GM19455 (cell line): Measurements from ENCODE around the gene AMT.
"Not testable (repeated sequence)": the region's sequence is repeated elsewhere in the genome, so short reads cannot be mapped to it uniquely, and the experiment has no call there.

Experiments used
- ATAC-seq: cut with Tn5 transposase; IDR thresholded peaks from one replicate; pipeline ENCODE4 v1.9.1; 2021; ENCODE audit not compliant: unreplicated experiment

The AMT gene

DNA sequence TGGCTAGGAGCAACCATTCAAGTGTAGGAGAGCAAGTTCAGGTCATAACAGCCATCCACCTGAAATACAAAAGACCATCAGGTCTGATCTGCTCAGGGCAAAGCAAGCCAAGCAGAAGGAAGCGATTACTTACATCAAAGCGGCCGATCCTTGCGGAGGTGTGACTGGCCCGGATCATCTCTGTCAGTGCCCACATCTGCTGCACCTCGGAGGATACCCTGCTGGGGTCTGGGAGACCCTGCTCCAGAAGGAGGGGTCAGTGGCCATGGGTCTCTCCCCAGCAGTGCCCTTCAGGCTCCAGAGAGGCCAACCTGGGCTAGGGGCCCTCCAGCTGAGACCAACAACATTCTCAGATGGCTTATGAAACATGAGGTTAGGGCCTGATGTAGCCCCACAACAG is 2.5 kb upstream of the AMT start:
- ATAC-seq, result no peak

DNA sequence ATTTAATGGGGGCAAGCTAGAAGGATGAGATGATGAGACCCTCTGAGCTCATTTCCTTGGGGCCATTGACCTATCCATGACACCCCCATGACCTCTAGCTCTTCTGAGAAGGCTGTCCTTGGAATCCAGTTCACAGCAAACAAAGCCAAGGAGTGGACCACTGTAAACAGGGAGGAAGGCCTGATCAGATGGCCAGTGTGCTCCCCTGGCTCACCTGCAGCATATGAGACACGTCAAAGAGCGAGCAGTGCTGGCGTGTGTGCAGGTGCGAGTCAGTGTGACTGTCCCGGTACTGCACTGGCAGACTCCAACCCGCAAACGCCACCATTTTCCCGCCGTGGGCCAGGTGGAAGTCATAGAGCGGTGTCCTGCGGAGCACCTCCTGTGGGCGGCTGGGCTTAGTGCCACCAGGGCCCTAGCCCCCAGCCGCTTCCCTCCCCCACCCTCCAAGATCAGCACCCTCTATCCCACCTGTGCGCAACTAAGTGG is 339 bp downstream of the AMT start:
- ATAC-seq, result no peak

DNA sequence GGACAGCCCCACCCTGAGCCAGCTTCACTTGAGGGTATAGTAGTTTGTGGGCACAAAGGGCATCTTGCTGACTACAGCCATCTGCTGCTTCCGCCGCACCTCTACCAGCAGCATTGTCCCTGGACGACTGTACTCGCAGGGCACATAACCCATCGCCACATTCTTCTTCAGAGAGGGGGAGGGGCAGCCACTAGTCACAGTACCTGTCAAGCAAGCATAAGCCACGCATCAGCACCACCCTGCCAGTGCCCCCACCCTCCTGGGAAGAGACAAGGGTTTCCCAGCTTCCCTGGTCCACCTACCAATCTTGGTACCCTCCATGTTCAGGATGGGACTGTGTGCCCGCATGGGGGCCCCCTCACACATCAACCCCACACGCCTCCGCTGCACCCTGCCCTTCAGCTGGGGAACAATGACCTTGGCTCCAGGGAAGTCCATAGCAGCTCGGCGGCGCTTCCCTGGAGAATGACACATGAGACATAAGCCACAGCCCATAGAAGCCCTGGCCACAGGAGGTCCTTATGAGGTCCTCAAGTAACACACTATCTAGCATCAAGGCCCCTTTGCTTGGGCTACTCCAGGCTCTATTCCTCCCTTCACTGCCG is 4.7 kb downstream of the AMT start:
- ATAC-seq, result no peak

DNA sequence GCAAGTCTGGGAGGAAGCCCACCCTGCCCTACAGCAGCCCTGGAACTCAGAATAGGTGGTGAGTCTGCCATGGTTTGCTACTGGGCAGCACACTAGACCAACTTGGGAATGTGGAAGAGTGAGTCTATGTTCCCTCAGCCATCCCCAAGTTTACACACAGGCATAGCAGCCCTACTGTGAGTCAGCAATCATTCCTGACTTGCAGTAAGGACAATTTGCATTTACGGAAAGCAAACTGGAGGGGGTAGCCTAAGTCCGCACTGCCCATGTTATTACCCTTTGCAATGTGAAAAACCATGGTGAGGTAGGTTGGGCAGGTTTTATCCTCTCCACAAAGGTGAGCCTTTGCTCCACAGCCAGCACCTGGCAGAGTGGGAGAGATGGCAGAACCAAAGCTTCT is 5.4 kb downstream of the AMT start:
- no peak for ATAC-seq

DNA sequence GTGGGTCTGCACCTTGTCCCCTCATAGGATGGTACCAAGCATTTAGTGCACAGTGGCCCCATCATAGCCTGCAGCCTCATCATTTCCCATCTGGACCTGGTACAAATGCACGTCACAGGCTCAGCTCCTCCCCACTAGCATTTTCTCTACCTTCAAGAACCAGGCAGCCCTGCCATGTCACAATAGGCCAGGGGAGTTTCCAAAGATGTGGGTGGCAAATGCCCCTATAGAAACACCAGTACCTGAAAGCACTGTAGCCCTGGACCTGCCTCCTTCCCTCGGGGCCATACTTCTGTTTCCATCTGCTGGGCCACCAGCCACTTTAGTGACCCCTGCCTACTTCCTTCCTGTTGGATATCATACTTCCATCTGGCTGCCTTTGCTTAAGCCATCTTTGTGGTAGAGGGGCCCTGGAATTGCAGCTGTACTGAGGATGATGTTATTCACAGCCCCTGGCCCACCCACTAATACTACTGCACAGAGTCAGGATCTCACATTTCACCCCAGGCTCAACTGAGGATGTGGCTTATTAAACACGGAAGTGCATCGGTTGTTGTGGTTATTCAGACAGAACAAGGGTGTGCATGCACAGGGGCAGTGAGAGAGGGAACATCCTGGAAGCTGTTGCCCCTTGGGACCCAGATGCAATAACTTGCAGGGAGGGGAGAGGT is 6.2 kb downstream of the AMT start:
- ATAC-seq, result no peak

DNA sequence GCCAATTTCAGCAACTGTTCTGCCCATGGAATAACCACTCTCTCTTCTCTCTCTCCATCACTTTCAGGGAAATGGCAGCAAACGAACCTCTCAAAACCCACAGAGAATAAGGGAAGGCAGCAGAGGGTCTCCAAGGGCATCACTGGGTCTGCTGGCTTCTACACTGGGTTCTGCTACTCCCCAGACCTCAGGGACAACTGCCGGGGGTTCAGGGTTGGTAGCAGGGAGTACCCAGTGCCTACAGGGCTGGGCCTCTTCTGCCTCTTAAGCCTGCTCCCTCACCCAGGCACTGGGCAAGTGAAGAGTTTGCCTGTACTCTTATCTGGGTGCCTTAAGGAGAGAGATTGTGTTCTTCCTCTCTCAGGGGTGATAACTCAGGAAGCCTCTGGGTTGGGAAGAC is 7.5 kb downstream of the AMT start:
- ATAC-seq, result no peak

DNA sequence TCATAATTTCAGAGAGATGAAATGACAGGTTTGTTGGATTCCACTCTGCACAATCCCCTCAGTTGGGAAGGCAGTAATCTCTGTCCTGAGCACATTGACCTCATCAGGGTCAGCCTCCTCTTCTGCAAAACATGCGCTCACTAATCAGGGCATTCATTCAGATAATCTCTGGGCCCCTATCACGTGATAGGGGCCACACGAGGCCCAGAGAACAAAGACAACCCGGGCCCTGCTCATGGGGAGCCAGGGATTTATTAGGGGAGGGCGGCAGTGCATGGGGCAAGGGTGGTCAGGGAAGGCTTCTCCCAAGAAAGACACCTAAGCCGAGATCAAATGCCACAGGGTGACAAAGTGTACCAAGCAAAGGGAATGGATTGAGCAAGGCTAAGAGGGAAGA is 8.9 kb downstream of the AMT start:
- ATAC-seq, result no peak

DNA sequence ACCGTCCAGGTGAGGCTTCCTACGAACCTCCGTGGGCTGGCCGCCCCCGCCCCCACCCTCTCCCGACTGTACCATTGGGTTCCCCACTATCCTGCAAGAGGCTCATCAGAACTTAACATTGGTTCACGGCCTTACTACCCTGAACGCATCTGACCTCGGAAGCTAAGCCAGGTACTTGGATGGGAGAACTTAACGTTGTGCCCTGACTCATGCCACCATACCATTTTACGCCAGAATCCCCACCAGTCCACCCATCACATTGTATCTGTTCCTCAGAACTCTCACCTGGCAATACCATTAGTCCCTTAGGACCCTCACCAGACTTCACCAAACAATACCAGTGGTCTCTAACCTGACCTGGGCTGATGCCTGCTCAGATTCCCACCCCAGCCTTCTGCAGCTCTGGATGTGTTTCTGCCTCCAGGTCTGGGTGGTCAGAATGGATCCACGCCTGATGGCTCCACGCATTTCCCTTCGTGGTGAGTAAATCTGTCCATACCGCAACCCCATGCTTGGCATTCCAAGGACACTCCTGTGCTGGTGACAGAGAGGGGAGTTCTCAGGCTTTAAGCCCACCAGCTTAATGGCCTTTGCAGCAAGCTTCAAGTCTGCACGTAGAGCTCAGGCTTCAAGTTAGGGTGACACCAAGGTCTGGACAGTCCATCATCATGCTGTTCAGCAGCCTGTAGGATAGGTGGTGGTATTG is 9.5 kb downstream of the AMT start:
- ATAC-seq, result no peak

DNA sequence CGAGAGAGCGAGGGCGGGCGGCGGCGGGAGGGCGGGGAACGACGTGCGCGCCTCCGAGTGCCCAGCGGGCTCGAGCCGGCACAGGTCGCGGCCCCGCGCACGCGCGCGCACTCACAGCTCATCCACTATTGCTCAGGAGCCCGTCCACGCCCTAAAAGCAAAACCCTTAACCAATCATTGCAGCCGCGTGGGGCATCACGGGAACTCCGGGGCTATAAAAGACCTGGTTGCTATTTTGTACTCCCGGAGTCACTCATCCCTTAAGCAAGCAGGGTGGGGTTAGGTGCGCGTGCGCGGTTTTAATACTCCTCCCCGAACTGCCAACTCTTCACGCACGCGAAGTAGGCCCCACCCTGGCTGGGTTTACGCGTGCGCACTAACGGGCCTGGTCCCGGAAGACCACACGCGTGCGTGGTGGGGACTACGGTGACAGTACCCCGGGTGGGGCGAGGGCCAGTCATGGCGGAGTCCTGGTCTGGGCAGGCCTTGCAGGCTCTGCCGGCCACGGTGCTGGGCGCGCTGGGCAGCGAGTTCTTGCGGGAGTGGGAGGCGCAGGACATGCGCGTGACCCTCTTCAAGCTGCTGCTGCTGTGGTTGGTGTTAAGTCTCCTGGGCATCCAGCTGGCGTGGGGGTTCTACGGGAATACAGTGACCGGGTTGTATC is 10.2 kb downstream of the AMT start, which contains the start of the genes RHOA and TCTA:
Gene RHOA, minus strand, starts transcription at position 9 of the 664 bp plus-strand sequence. CDS start 36,387 bp downstream, outside the sequence.
Gene TCTA, plus strand, starts transcription at position 456 of the 664 bp plus-strand sequence. Its CDS starts 4 bp downstream, at position 460.
- ATAC-seq, result peak; percentile 73

DNA sequence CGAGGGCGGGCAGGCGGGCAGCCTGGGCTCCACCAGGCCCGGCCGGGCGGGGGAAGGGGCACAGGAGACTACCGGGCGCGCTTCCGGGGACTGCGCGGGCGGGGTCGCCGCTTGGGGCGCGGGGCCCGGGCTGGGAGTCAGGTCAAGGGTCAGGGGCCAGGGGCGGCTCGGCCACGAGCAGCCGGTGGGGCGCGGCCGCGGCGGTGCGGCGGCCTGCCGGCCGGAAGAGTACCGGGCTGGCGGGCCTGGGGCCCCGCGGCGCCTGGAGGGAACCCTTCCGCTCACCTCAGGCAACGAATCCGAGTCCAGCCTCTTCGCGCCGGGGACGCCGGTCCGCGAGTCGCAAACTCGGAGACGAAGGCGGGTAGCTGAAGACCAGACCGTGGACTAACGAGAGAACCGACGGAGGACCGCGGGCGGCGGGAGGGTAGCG is 10.7 kb downstream of the AMT start:
- ATAC-seq, result peak; percentile 27

DNA sequence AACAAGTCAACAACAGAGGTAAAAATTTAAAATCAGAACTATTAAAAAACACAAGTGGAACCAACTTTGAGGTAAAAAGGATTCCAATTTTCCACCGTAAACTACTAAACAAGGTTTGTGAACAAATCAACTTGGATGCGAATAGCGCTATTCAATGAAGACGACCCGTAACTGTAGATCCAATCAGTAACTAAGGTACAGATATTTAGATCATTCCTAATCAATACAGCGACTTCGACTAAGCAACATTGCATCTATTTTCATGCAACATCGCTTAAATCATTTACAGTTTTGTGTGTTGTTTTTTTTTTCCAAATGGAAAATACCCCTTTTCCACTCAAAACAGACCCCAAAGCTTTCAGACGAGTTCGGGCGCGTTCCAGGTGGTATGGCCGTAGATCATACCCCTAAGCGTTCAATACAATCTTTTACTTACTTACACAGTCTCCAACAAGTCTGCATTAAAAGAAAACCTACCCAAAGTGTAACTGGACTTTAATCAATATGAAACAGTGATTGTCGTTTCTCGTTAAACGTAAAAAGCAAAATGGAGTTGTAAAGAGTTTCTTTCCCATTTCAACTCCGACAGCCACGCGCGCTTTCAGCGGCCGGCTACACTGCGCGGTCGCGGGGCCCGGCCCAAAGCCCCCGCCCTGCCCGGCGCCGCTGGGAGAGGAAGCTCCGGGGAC is 11.3 kb downstream of the AMT start:
- no peak for ATAC-seq

DNA sequence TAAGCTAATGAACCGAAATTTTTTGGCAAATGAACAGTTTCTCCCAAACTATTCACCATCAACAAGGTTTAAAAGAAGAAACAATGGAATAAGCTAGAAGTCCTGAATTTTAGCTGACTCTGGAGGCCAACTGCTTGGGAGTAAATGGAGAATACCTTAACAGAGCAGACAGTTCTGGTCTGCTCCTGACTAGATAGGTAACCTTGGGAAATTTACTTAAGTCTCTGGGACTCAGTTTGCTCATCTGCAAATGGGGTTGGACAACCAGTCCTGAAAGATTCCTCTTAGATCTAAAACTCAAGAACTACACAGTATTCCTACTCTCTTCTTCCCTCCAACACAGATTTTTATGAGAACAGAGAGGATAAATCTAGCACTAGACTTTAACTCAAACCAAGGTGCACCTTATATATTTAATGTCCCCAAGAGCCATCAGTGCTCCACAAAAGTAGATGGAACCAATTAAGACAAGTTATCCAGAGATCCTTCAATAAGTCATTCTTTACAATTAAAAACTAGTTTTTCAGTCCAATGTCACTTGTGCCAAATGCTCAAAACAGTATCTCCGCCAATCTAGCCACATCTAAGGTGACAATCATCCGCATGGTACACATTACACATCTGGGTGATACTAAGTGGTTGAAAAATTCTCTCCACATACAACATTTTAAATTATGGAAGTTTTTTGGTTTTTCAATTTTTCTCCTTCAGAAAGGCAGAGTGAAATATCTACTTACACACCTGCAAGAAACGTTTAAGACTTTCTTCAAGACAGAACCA is 12.0 kb downstream of the AMT start:
- no peak for ATAC-seq

DNA sequence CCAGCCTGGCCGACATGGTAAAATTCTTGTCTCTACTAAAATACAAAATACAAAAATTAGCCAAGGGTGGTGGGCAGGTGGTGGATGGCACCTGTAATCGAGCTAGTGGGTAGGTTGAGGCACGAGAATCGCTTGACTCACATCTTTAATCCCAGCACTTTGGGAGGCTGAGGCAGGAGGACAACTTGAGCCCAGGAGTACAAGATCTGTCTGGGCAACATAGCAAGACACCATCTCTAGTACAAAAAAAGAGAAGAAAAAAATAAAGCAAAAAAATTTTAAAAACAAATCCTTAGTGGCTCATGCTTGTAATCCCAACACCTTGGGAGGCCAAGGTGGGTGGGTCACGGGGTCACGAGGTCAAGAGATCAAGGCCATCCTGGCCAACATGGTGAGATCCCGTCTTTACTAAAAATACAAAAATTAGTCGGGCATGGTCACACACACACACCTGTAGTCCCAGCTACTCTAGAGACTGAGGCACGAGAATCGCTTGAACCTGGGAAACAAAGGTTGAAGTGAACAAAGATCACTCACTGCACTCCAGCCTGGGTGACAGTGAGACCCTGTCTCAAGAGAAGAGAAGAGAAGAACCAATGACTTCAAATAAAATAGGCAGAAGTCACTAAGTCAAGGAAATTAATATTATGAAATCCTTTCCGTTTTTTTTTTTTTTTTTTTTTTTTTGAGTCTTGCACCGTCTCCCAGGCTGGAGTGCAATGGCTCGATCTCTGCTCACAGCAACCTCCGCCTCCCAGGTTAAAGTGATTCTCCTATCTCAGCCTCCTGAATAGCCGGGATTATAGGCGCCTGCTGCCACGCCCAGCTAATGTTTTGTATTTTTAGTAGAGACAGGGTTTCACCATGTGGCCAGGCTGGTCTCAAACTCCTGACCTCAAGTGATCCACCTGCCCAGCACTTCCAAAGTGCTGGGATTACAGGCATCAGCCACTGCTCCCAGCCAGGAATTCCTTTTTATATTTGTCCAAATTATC is 15.4 kb downstream of the AMT start:
- no peak for ATAC-seq

DNA sequence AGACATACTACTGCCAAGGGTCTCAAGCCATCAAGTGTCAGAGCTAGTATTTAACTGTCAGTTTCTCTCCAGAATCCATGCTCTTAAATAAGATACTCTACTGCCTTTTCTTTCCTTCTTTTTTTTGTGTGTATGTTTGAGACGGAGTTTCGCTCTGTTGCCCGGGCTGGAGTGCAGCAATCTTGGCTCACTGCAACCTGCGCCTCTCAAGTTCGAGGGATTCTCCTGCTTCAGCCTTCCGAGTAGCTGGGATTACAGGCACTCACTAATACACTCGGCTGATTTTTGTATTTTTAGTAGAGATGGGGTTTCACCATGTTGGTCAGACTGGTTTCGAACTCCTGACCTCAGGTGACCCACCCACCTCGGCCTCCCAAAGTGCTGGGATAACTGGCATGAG is 16.7 kb downstream of the AMT start:
- ATAC-seq, result not testable (repeated sequence)

DNA sequence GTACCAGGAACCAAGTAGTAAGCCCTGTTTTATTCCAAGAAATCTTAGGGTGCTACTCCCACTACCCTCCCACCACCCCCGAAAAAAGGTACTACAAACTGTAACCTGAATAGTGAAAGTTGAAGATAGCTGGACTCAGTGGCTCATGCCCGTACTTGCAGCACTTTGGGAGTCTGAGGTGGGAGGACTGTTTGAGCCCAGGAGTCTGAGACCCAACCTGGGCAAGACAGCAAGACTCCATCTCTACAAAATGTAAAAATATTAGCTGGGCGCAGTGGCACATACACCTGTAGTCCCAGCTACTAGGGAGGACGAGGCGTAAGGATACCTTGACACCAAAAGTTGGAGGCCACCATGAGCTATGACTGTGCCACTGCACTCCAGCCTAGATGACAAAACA is 18.4 kb downstream of the AMT start:
- no peak for ATAC-seq

DNA sequence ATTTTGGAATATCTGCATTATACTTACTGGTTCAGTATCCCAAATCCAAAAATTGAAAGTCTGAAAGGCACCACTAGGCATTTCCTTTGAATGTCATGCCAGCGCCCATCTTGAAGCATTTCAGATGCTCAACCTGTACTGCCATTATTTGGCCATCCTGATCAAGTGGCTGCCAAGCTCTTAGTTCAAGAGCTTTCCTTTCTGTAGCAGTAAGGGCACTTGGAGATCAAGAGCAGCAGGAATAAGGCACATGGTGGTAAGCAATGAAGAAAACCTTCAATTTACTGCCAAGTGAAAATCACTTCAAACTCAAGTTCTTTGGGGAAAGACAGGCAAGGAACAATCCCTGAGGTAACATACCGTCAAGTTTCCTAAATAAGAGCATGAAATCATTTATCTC is 20.5 kb downstream of the AMT start:
- ATAC-seq, result no peak

DNA sequence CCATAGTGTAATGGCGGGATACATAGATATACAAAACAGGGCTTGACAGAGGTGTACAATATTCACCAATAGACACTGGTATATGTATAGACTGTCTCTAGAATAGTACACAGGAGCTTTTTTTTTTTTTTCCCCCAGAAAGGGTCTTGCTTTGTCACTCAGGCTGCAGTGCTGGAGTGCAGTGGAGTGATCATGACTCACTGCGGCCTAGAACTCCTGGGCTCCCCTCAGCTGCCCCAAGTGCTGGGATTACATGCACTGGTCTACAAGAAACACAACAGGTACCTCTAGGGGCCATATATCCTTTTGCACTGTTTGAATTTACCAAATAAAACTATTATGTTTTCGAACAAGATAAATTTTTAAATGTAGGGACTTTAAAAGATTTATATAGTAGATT is 22.8 kb downstream of the AMT start:
- ATAC-seq, result no peak

DNA sequence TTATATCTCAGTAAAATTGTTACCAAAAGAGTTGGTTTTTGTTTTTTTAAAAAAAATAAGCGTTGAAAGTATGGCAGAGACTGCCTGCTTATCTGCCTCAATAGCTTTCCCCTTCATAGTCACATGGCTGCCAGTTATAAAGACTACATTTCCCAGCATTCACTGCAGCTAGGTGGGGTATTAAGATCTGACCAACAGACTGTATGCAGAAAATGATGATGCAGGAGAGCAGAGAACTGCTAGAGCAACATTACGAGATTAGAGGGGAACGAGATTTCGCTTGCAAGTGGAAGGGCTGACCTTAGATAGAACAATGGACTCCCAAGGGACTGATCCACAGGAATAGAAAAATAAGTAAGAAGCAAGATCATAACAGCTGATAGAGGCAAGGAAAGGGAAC is 24.8 kb downstream of the AMT start:
- ATAC-seq, result no peak

DNA sequence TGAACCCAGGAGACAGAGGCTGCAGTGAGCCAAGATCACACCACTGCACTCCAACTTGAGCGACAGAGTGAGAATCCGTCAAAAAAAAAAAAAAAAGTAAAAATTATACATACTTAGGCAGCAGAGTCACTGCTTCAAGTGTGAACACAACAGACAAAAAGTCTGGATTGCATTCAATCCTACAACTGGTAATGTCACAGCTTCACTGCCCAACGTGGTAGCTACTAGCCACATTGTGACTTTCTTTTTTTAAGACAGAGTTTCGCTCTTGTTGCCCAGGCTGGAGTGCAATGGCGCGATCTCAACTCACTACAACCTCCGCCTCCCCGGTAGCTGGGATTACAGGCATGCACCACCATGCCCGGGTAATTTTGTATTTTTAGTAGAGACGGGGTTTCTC is 31.0 kb downstream of the AMT start:
- ATAC-seq, result not testable (repeated sequence)
